Spleen (tissue), 11 donors: ENCODE data around the gene DIP2A. TPM values are rescaled to one million over a fixed set of nuclear protein-coding genes. Genes with fewer than 3 reads are reported as not detected.
"Not testable (repeated sequence)": the region's sequence is repeated elsewhere in the genome, so short reads cannot be mapped to it uniquely, and the experiment has no call there.

Experiments used
- DNase-seq: peaks from one replicate; pipeline ENCODE4 v3.0.0-alpha.2; 2020
- H3K27ac ChIP-seq, 8 donors: fragments of 200-600 bp; sonication (generic) in 7 of 8; 1 replicate in 4 of 8; 2 replicates in 4 of 8; pipeline versions ENCODE4 v1.5.0 to v1.8.0; 2016 to 2021; ENCODE audit warnings: inconsistent platforms in 4 of 8, mild to moderate bottlenecking in 4 of 8, moderate library complexity in 1 of 8
- H3K27me3 ChIP-seq, 7 donors: fragments of 200-600 bp; sonication (generic) in 6 of 7; replicated peaks in 1 of 7; 1 replicate in 4 of 7; 2 replicates in 3 of 7; pipeline versions ENCODE4 v1.5.0 to v1.8.0; 2016 to 2021; ENCODE audit warnings: inconsistent platforms in 3 of 7, mild to moderate bottlenecking in 1 of 7
- H3K36me3 ChIP-seq, 6 donors: fragments of 200-600 bp; sonication (generic) in 5 of 6; 1 replicate in 4 of 6; 2 replicates in 2 of 6; pipeline versions ENCODE4 v1.5.0 to v1.8.0; 2016 to 2021; ENCODE audit warnings: inconsistent platforms in 2 of 6
- H3K4me1 ChIP-seq, 6 donors: fragments of 200-600 bp; sonication (generic) in 5 of 6; 1 replicate in 3 of 6; 2 replicates in 3 of 6; pipeline versions ENCODE4 v1.5.0 to v1.8.0; 2016 to 2021; ENCODE audit warnings: inconsistent platforms in 3 of 6
- H3K4me3 ChIP-seq, 8 donors: fragments of 200-600 bp; sonication (generic) in 7 of 8; 1 replicate in 4 of 8; 2 replicates in 4 of 8; pipeline versions ENCODE4 v1.5.0 to v1.8.0; 2016 to 2021; ENCODE audit warnings: inconsistent platforms in 4 of 8, mild to moderate bottlenecking in 4 of 8, moderate library complexity in 2 of 8
- H3K9me3 ChIP-seq, 8 donors: fragments of 200-600 bp; sonication (generic) in 7 of 8; 1 replicate in 4 of 8; 2 replicates in 4 of 8; pipeline versions ENCODE4 v1.5.0 to v1.8.0; 2016 to 2021; ENCODE audit warnings: inconsistent platforms in 4 of 8
- POLR2A ChIP-seq, 3 donors: fragments of 450-650 bp; IDR thresholded peaks; one replicate each; pipeline ENCODE4 v1.5.1; 2017; ENCODE audit warnings: antibody characterized with exemption in 3 of 3, mild to moderate bottlenecking in 1 of 3
- POLR2AphosphoS5 ChIP-seq, 3 donors: sonication (generic); formaldehyde crosslinking; IDR thresholded peaks; one replicate each; pipeline ENCODE4 v1.5.1; 2017; ENCODE audit warnings: antibody characterized with exemption in 3 of 3
- whole genome bisulfite sequencing, 5 donors: extraction: QIAGEN DNeasy Blood & Tissue Kit in 3 of 5; methylation state at CpG; one replicate each; pipeline versions ENCODE4 v1.1.5 to v1.1.7; 2013 to 2018; 5-methylcytosine and 5-hydroxymethylcytosine counted together
- intact Hi-C: fragments of 100-400 bp; cut with DNase I; formaldehyde crosslinking; loops from one replicate; pipeline ENCODE4 v1.15.0; 2023; ENCODE audit warnings: low total_unique reads
- polyA plus RNA-seq, 3 donors: library from polyadenylated mRNA; stranded (reverse); fragments of 200-250 nt; gene quantifications; one replicate each; pipeline ENCODE4 v1.2.1, GENCODE V29; 2013
- total RNA-seq, 7 donors: library from RNA; depleted of rRNA in 3 of 7; stranded (reverse); fragments of >200 nt in 3 of 7; fragmentation: NEBNext Ultra II Directional in 4 of 7; extraction: Animal tissue kit (Norgen Biotek cat#: 25700) in 4 of 7; gene quantifications; one replicate each; pipeline versions ENCODE4 v1.1.0 to v1.2.1, GENCODE V29; 2016 to 2021
- TF ChIP-seq, protein P1 (sequence below), 11 experiments: fragments of 200-600 bp in 7 of 11; fragments of 450-650 bp in 4 of 11; sonication (generic) in 4 of 11; IDR thresholded peaks in 8 of 11; conservative IDR thresholded peaks in 3 of 11; 1 replicate in 7 of 11; 2 replicates in 4 of 11; pipeline versions ENCODE4 v1.4.0 to v1.8.0; 2016 to 2021; ENCODE audit warnings: antibody characterized with exemption in 11 of 11, inconsistent platforms in 4 of 11, mild to moderate bottlenecking in 1 of 11
- donor health status: healthy with polysubstance abuse.
- donor health status: DM: no; HTN: no; CAD: no; lungs with moderate emphysema.
- donor health status: DM: no; HTN: no; CAD: no.
- donor health status: Bipolar disorder and iron deficiency.
- donor health status: healthy.
- donor health status: DM: no; HTN: no; CAD: no.
- donor health status: DM: yes; HTN: yes; CAD: no.

DIP2A gene
- total and polyA plus RNA-seq, 10 donors: 14.7 to 96.7 (median 64.1) TPM

DNA sequence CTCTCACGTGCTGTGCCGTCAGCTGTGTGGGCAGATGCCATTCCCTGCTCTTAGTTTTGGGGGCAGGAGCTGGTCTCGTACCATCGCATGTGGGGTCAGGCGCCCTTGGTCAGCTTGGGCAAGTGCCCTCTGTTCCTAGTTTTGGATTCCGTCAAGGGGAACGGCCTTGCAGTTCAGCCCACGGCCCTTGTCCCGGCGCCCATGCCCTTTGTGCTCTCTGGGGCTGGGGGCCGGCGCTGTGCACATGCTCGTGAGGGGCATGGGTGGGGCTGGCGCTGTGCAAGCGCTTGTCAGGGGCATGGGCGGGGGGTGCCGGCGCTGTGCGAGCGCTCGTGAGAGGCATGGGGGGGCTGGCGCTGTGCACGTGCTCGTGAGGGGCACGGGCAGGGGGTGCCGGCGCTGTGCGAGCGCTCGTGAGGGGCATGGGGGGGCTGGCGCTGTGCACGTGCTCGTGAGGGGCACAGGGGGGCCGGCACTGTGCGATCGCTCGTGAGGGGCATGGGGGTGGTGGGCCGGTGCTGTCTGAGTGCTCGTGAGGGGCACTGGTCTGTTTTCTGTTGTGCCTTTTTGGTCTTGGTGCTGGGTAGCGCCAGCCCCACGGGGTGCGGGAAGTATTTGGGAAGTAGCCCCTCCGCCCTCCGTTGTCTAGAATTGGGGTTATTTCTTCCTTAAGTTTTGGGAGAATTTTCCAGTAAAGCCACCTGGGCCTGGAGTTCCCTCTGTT, 29.5 kb upstream of the DIP2A start:
- Histone ChIP-seq H3K27me3 (no peaks in the 10 kb centered on the region), H3K4me3 (no peak overlapping the region), H3K27ac (no peak overlapping the region), H3K4me1 (peaks cover 0 to 5% (median 0%) of the 10 kb centered on the region in 6 donors), H3K9me3 (no peaks in the 10 kb centered on the region), H3K36me3 (peaks cover 0 to 100% (median 71%) of the 10 kb centered on the region in 6 donors)
- peak; percentile 42 for DNase-seq
- WGBS, 5 donors: 94 to 98% (median 97%) methylated on average over 26 to 44 of the region's 44 CpGs
- no peak for TF ChIP-seq POLR2AphosphoS5 (IDR thresholded peaks at IDR 0.05)
- intact Hi-C loops: no loop called here

DNA sequence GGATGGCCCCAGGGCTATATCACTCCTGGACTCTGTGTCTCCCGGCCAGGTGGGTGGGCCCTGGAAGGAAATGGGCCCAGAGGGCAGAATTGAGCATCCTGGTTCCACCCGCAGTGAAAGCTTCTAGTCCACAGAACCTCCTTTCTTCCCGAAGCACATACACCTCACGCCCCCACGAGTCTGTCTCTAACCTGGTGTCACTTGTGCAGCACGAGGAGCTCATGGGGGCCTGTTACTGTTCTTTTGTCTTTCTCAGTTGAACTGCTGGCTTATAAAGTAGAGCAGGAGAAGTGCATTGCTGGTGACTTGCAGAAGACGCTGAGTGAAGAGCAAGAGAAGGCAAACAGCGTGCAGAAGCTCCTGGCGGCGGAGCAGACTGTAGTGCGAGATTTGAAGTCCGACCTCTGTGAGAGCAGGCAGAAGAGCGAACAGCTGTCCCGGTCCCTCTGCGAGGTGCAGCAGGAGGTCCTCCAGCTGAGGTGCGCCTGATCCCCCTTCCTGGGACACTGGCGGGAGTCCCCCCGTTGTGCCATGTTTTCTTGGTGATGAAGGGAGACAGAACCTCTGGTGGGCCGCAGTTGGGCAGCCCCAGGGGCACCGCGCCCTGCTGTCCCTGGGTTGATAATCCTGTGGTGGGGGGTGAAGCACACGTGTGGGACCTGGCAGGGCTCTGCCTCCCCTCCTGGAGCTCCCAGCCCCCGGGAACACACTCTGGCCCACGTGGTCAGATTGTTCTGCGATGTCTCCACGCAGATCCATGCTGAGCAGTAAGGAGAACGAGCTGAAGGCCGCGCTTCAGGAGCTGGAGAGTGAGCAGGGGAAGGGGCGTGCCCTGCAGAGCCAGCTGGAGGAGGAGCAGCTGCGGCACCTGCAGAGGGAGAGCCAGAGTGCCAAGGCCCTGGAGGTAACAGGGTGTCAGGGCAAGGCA, 28.7 kb upstream of the DIP2A start:
- peaks cover 0 to 100% (median 74%) of the 10 kb centered on the region in 6 donors for H3K36me3 ChIP-seq

DNA sequence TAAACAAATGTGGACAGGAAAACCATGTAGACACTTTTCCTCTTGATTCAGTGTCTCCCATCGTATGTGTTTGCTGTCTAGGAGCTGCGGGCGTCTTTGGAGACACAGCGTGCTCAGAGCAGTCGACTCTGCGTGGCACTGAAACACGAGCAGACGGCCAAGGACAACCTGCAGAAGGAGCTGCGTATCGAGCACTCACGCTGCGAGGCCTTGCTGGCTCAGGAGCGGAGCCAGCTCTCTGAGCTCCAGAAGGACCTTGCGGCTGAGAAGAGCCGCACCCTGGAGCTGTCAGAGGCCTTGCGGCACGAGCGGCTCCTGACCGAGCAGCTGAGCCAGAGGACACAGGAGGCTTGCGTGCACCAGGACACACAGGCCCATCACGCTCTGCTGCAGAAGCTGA, 27.2 kb upstream of the DIP2A start:
- 92 to 98% (median 93%) methylated on average over 18 to 21 of the region's 21 CpGs for WGBS, 5 donors
- no peak overlapping the region for H3K27ac ChIP-seq
- H3K9me3 ChIP-seq: no peaks in the 10 kb centered on the region
- H3K36me3 ChIP-seq: peaks cover 0 to 100% (median 73%) of the 10 kb centered on the region in 6 donors
- H3K27me3 ChIP-seq: no peaks in the 10 kb centered on the region
- no peaks in the 10 kb centered on the region for H3K4me1 ChIP-seq
- peak; percentile 56 for DNase-seq
- intact Hi-C loops: no loop called here
- H3K4me3 ChIP-seq: no peak overlapping the region
- TF ChIP-seq, protein P1, sequence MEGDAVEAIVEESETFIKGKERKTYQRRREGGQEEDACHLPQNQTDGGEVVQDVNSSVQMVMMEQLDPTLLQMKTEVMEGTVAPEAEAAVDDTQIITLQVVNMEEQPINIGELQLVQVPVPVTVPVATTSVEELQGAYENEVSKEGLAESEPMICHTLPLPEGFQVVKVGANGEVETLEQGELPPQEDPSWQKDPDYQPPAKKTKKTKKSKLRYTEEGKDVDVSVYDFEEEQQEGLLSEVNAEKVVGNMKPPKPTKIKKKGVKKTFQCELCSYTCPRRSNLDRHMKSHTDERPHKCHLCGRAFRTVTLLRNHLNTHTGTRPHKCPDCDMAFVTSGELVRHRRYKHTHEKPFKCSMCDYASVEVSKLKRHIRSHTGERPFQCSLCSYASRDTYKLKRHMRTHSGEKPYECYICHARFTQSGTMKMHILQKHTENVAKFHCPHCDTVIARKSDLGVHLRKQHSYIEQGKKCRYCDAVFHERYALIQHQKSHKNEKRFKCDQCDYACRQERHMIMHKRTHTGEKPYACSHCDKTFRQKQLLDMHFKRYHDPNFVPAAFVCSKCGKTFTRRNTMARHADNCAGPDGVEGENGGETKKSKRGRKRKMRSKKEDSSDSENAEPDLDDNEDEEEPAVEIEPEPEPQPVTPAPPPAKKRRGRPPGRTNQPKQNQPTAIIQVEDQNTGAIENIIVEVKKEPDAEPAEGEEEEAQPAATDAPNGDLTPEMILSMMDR (IDR thresholded peaks at IDR 0.05 in 8 of 11, conservative IDR thresholded peaks at IDR 0.05 in 3 of 11): no peak
- peak in 1 of 3 donors; percentile 12 for TF ChIP-seq POLR2AphosphoS5 (IDR thresholded peaks at IDR 0.05)

More for the DNA sequence above, 28.7 kb upstream of the DIP2A start:
- 90 to 94% (median 92%) methylated on average over 22 to 31 of the region's 31 CpGs for WGBS, 5 donors
- TF ChIP-seq, protein P1 (IDR thresholded peaks at IDR 0.05 in 8 of 11, conservative IDR thresholded peaks at IDR 0.05 in 3 of 11): no peak
- TF ChIP-seq POLR2A (IDR thresholded peaks at IDR 0.05) (no peak), POLR2AphosphoS5 (IDR thresholded peaks at IDR 0.05) (no peak)
- H3K27me3 ChIP-seq: no peaks in the 10 kb centered on the region
- no peaks in the 10 kb centered on the region for H3K4me1 ChIP-seq
- H3K9me3 ChIP-seq: no peaks in the 10 kb centered on the region
- intact Hi-C loops: no loop called here
- no peak overlapping the region for H3K4me3 ChIP-seq
- H3K27ac ChIP-seq: no peak overlapping the region
- DNase-seq: peak; percentile 58

DNA sequence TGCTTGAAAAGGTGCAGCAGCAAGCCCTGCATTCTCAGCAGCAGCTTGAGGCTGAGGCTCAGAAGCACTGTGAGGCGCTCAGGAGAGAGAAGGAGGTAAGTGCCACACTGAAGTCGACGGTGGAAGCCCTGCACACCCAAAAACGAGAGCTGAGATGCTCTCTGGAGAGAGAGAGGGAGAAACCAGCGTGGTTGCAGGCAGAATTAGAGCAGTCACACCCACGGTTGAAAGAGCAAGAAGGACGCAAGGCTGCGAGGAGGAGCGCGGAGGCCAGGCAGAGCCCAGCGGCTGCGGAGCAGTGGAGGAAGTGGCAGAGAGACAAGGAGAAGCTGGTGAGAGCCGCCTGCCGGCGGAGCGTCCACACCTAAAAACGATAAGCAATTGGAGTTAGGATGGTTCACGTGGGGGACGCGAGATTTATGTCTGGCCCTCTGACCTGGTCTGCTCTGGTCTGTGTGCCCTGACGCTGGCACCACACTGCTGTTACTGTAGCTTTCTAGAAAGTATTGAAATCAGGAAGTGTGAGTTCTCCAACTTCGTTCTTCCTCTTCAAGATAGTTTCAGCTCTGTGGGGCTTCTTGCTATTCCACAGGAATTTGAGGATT, 26.7 kb upstream of the DIP2A start:
- intact Hi-C loops: no loop called here
- Histone ChIP-seq H3K4me1 (peaks cover 0 to 5% (median 0%) of the 10 kb centered on the region in 6 donors), H3K27me3 (no peaks in the 10 kb centered on the region), H3K4me3 (no peak overlapping the region), H3K9me3 (no peaks in the 10 kb centered on the region), H3K27ac (peak overlapping the region in 1 of 8 donors; percentile 28), H3K36me3 (peaks cover 0 to 100% (median 74%) of the 10 kb centered on the region in 6 donors)
- DNase-seq: no peak
- 72 to 82% (median 75%) methylated on average over 22 of the region's 22 CpGs for whole genome bisulfite sequencing, 5 donors
- TF ChIP-seq, protein P1 (IDR thresholded peaks at IDR 0.05 in 8 of 11, conservative IDR thresholded peaks at IDR 0.05 in 3 of 11): no peak
- TF ChIP-seq POLR2AphosphoS5 (IDR thresholded peaks at IDR 0.05): peak in 1 of 3 donors; percentile 32
- no peak for TF ChIP-seq POLR2A (IDR thresholded peaks at IDR 0.05)

GRCh38 chr21:46433116-46433515, 25.6 kb upstream of the DIP2A start:
- 85 to 92% (median 90%) methylated on average over 11 of the region's 11 CpGs for WGBS, 5 donors
- H3K9me3 ChIP-seq, H3K27ac ChIP-seq, intact Hi-C loops, H3K4me3 ChIP-seq, DNase-seq, H3K4me1 ChIP-seq, H3K27me3 ChIP-seq: not testable (repeated sequence)
- H3K36me3 ChIP-seq: peaks cover 0 to 100% (median 76%) of the 10 kb centered on the region in 6 donors
